Activated T-cell treated with anti-CD3 and anti-CD28 coated beads for 1 hour (primary cell): ENCODE measurements around the gene STPG1.

ENCODE experiments used
- DNase-seq: peaks from one replicate; pipeline ENCODE4 v3.0.0-alpha.2; 2020; ENCODE audit warnings: low read depth

STPG1 gene

GRCh38 chr1:24426744-24427544 lies 13.4 kb upstream of the STPG1 start:
- DNase-seq, result no peak

GRCh38 chr1:24425922-24426321 lies 12.3 kb upstream of the STPG1 start:
- DNase-seq, result no peak

- DNase-seq, result no peak
Observed at GRCh38 chr1:24425441-24425840, 11.9 kb upstream of the STPG1 start.

- DNase-seq, result no peak
Observed at GRCh38 chr1:24424990-24425389, 11.4 kb upstream of the STPG1 start.

GRCh38 chr1:24424207-24424606 lies 10.6 kb upstream of the STPG1 start:
- no peak for DNase-seq

GRCh38 chr1:24421502-24421901 lies 7.9 kb upstream of the STPG1 start:
- no peak for DNase-seq

DNA sequence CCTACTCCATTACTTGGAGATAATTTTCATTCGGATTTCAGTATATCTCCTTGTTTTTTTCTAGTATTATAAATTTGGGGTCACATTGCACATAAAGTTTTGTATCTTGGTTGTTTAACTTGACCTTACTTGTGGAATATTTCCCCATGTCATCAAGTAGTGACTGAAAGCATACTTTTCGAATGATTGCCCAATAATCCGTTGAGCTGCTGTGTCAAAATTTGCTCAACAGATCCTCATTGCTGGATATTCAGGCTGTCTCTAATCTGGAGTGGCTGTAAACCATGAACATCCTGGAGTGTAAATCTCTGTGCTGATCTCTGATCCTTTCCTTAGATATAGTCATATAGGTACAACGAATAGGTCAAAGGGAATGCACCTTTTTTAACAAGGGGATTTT lies 7.0 kb upstream of the STPG1 start:
- no peak for DNase-seq

DNA sequence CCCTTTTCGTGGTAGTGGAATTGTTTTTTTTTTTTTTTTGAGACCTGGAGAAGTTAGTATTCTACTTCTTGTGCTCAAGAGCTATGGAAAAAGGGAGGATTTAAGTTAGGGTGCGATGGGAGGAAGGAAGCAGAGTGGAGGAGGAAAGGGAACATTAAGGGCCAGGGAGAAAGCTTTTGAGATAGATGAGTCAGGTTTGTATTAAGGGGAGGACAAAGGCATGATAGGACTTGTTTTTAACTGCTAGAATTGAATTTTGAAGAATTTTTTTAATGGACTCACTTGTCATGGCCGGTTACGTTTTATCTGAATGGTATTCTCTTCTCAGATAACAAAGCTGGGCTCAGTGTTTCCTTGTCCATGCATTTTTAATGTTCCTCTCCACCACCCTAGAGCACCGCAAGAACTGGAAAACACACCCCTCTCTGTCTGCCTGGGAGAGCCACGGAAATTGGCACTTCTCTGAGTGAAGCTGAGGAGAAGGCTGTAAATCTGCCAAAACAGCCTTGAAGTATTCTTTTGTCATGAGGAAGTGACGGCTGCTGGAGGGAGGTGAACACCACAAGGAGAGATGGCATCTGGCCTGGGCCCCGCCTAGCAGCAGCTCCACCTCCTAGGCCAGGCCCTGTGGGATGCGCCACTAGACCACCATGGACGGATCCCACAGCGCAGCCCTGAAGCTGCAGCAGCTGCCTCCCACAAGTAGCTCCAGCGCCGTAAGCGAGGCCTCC lies 5.5 kb upstream of the STPG1 start:
- DNase-seq, result no peak

DNA sequence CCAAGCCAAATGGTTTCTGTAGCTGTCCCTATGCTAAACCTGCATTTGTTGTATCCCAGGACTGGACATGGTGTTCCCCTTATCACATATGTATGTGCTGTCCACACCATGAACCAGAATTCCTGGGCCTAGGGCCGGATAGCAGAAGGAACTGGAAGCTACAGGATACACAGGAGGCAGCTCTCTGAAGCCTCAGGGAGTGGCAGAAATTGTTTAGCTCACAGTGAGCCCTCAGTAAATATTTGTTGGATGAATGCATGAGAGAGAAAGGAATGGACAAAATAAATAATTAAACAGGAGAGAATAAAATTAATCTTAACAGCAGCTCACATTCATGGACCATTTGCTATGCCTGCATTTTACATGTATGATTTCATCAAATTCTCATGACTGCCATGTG lies 4.1 kb upstream of the STPG1 start:
- DNase-seq, result no peak

DNA sequence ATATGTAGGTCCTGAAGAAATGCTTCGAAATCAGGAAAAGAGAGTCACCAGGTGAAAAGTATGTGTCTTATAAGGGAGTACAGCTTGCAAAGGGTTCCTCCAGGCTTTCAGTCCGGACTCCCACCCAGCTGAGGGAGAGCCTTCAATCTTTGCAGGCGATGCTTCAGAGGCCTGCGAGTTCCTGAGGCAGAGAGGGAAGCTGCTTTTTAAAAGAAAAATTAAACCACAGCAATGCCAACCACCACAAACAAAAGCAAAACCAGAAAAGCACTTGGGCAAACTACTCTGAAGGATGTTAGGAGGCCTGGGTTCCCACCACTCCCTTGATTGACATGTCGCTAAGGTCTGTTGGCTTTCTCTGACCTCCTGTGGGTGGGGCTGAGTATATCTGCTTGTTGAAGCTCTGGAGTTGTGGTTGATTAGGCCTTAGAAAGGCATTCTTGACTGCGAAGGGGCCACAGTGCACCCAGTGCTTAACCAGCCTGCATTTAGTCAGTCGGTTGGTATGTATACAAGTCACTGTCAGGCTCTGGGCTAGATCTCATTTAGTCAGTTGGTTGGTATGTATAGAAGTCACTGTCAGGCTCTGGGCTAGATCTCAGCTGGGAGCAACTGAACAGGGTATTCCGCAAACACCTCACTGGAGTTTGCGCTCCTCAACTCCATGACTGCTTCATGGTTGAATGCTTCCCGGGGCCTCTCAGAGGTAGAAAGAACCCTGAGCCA lies 3.2 kb upstream of the STPG1 start:
- DNase-seq, result peak; percentile 27

- no peak for DNase-seq
Observed at GRCh38 chr1:24415910-24416665, 2.5 kb upstream of the STPG1 start.

GRCh38 chr1:24415334-24415909 lies 1.8 kb upstream of the STPG1 start, which contains the start of gene NIPAL3:
Gene NIPAL3, plus strand, starts transcription at chr1:24415802. Its CDS starts 3,746 bp downstream, at chr1:24419548.
- DNase-seq, result peak; percentile 95

- no peak for DNase-seq
Observed at GRCh38 chr1:24414775-24415333, 1.3 kb upstream of the STPG1 start.

DNA sequence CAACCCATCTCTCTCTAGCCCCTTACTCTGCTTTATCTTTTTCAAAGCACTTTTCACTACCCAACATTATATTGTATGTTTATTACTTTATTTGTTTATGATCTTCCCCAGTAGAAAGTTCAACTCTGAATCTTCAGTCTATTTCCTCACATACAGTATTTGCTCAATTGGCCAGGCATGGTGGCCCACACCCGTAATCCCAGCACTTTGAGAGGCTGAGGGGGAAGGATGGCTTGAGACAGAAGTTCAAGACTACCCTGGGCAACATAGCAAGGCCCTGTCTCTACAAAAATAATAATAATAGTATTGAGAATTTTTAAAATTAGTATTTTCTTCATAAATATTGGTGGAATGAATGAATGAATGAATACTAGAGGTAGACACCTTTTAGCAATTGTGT lies 1.2 kb downstream of the STPG1 start:
- no peak for DNase-seq

DNA sequence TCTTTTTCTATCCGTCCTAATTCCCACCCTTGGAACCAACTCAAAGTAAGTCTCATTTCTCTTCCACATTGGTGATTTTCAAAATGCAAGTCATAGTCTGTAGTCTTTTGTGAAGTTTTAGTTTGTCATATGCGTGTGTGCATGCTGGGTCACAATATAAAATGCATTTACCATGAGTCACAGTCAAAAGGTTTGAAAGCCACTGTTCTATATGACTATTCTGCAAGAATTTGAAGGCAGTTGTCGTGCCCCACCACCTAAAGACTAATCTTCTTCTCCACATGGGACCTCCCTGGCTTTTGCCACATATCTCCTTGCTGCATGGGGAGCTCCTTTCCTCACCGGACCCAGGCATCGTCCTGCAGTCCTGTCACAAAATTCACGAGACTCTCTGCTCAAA lies 1.6 kb downstream of the STPG1 start:
- DNase-seq, result no peak

DNA sequence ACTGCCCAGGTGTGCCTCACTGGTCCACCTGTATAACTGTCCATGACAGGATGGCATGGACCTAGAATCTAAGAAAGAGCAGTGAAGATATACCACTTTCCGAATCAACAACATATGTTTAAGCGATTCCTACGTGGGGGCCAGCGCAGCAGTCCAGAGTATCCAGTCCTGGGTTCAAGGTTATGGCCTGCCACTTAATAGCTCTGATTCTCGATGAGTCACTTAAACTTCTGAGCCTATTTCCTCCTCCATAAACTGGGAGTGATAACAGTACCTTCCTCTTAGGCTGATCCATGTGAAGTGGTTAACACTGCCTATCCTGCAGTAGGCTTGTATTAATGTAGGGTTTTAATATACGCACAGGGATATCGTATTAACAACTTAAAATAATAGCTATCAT lies 2.8 kb downstream of the STPG1 start:
- no peak for DNase-seq

GRCh38 chr1:24409535-24409934 lies 4.0 kb downstream of the STPG1 start:
- DNase-seq, result no peak

DNA sequence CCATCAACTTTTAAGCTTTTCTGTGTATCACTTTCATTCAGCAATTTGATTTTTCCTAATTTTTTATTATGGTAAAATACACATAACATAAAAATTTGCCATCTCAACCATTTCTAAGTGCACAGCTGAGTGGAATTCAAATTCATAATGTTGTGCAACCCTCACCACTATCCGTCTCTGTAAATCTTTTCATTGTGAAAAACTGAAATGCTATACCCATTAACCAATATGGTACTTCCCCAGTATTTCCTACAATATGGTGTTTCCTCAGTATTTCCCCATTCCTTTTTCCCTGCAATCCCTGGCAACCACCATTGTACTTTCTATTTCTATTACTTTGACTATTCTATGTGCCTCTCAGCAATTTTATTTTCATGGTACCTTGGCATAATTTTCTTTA lies 6.8 kb downstream of the STPG1 start:
- DNase-seq, result no peak

DNA sequence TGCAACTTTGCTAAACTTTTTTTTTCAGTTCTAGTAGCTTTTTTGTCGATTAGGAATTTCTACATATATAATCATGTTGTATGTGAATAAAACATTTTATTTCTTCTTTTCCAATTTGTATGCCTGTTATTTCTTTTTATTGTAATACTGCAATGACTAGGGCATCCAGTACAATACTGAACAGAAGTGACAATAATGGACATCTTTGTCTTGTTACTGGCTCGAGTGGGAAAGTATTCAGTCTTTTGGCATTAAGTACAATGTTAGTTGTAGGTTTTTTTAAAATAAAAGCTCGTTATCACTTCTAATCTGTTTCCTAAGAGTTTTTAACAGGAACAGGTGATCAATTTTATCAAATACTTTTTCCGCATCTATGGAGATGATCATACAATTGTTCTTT lies 9.8 kb downstream of the STPG1 start:
- DNase-seq, result no peak

GRCh38 chr1:24400065-24400464 lies 13.5 kb downstream of the STPG1 start:
- no peak for DNase-seq

DNA sequence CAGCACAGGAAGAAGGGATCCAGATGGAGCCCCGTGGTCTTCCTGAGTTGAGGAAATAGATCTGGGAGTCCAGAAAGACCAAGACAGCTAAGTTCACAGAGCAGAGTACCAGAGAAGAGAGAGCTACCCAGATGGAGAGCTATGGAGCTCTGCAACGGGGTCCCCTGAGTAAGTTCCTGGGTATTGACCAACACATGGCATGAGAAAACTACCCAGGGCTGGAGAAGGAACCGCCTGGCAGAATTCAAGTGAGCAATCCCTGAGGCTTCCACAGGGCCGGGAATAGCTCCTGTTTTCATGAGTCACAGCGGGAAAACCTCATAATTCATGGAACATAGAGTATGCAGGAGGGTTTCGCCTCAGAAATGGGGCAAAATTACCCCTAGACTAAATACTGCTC lies 19.7 kb downstream of the STPG1 start:
- DNase-seq, result no peak
